Measurements from ENCODE around the gene TENT4B.
"Not testable (repeated sequence)": the region's sequence is repeated elsewhere in the genome, so short reads cannot be mapped to it uniquely, and the experiment has no call there.

The TENT4B gene

GRCh38 chr16:50234771-50235556, 81.9 kb downstream of the TENT4B start:
- no peak for DNase-seq (ENCODE audit: low spot score)

- DNase-seq (ENCODE audit: low spot score) = no peak
These were observed 82.5 kb downstream of the TENT4B start for GRCh38 chr16:50235581-50235980.

- DNase-seq (ENCODE audit: low spot score) = no peak
These were observed 85.2 kb downstream of the TENT4B start for GRCh38 chr16:50238314-50238713.

GRCh38 chr16:50238868-50239301, 85.8 kb downstream of the TENT4B start:
- no peak for DNase-seq (ENCODE audit: low spot score)

- DNase-seq (ENCODE audit: low spot score) = not testable (repeated sequence)
These were observed 89.9 kb downstream of the TENT4B start for GRCh38 chr16:50243024-50243423.

GRCh38 chr16:50244140-50244503, 91.0 kb downstream of the TENT4B start:
- DNase-seq (ENCODE audit: low spot score) = no peak

- DNase-seq (ENCODE audit: low spot score) = no peak
These were observed 91.7 kb downstream of the TENT4B start for GRCh38 chr16:50244504-50245416.

- peak; percentile 88 for DNase-seq (ENCODE audit: low spot score)
These were observed 92.6 kb downstream of the TENT4B start for GRCh38 chr16:50245417-50246298.

GRCh38 chr16:50246299-50247122, 93.4 kb downstream of the TENT4B start:
- no peak for DNase-seq (ENCODE audit: low spot score)

- DNase-seq (ENCODE audit: low spot score) = no peak
These were observed 94.2 kb downstream of the TENT4B start for GRCh38 chr16:50247123-50247905.

GRCh38 chr16:50247906-50248608, 95.0 kb downstream of the TENT4B start:
- no peak for DNase-seq (ENCODE audit: low spot score)

- no peak for DNase-seq (ENCODE audit: low spot score)
These were observed 95.7 kb downstream of the TENT4B start for GRCh38 chr16:50248845-50249244.

GRCh38 chr16:50251375-50252081, 98.4 kb downstream of the TENT4B start:
- peak; percentile 20 for DNase-seq (ENCODE audit: low spot score)

GRCh38 chr16:50252082-50252611, 99.0 kb downstream of the TENT4B start:
- DNase-seq (ENCODE audit: low spot score) = no peak

GRCh38 chr16:50252874-50253513, 99.9 kb downstream of the TENT4B start:
- no peak for DNase-seq (ENCODE audit: low spot score)

GRCh38 chr16:50253514-50253910, 100.4 kb downstream of the TENT4B start:
- peak; percentile 20 for DNase-seq (ENCODE audit: low spot score)

- no peak for DNase-seq (ENCODE audit: low spot score)
These were observed 101.0 kb downstream of the TENT4B start for GRCh38 chr16:50254072-50254471.

- DNase-seq (ENCODE audit: low spot score) = no peak
These were observed 102.4 kb downstream of the TENT4B start for GRCh38 chr16:50255538-50255937.

All from D341Med (cell line).